Nephron progenitor cell (in vitro differentiated cells): Measurements from ENCODE around the gene DTNB.

Experiments
- DNase-seq: peaks from one replicate; pipeline ENCODE4 v3.0.0; 2021
- H3K27ac Mint-ChIP-seq: 2 replicates; pipeline ENCODE4 v1.8.0; 2021; ENCODE audit warnings: mild to moderate bottlenecking, moderate library complexity, mixed read lengths
- H3K27me3 Mint-ChIP-seq: 2 replicates; pipeline ENCODE4 v1.8.0; 2021; ENCODE audit warnings: mild to moderate bottlenecking, low read depth, mixed read lengths; ENCODE audit not compliant: poor library complexity
- H3K36me3 Mint-ChIP-seq: 2 replicates; pipeline ENCODE4 v1.8.0; 2021; ENCODE audit warnings: low read depth, mixed read lengths
- H3K4me1 Mint-ChIP-seq: 2 replicates; pipeline ENCODE4 v1.8.0; 2021; ENCODE audit warnings: mixed read lengths
- H3K4me3 Mint-ChIP-seq: 2 replicates; pipeline ENCODE4 v1.8.0; 2021; ENCODE audit warnings: mild to moderate bottlenecking, moderate library complexity, mixed read lengths
- H3K9me3 Mint-ChIP-seq: 2 replicates; pipeline ENCODE4 v1.8.0; 2021; ENCODE audit warnings: mild to moderate bottlenecking, moderate library complexity, mixed read lengths
- TF ChIP-seq, protein P1 (sequence below): fragments of 200-600 bp; sonication (generic); IDR thresholded peaks from 2 replicates; pipeline ENCODE4 v1.5.0; 2021; ENCODE audit warnings: antibody characterized with exemption

Gene DTNB

DNA sequence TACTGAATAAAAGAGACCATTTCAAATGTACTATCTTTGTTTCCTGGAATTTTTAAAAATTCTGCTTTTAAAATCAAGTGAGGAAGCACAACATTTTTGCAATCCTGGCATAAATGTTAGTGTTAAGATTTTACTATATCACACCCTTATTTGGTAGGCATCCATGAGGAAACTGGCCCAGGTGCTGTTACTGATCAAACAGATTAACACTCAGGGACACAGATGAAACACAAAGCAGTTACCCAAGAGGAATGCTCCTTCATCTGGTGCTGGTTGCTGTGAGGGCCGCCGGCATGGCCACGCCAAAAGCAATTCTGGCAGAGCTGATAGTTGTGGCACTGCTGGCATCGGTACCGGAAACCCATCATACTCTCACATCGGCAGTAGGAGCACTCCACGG, 96.8 kb downstream of the DTNB start:
- TF ChIP-seq, protein P1, sequence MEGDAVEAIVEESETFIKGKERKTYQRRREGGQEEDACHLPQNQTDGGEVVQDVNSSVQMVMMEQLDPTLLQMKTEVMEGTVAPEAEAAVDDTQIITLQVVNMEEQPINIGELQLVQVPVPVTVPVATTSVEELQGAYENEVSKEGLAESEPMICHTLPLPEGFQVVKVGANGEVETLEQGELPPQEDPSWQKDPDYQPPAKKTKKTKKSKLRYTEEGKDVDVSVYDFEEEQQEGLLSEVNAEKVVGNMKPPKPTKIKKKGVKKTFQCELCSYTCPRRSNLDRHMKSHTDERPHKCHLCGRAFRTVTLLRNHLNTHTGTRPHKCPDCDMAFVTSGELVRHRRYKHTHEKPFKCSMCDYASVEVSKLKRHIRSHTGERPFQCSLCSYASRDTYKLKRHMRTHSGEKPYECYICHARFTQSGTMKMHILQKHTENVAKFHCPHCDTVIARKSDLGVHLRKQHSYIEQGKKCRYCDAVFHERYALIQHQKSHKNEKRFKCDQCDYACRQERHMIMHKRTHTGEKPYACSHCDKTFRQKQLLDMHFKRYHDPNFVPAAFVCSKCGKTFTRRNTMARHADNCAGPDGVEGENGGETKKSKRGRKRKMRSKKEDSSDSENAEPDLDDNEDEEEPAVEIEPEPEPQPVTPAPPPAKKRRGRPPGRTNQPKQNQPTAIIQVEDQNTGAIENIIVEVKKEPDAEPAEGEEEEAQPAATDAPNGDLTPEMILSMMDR = no peak
- Mint-ChIP-seq H3K4me1 (no peaks in the 10 kb centered on the region), H3K4me3 (no peak overlapping the region), H3K27ac (peak overlapping the region; percentile 56), H3K9me3 (no peaks in the 10 kb centered on the region), H3K27me3 (no peaks in the 10 kb centered on the region), H3K36me3 (peaks cover 32% of the 10 kb centered on the region)
- DNase-seq = no peak

DNA sequence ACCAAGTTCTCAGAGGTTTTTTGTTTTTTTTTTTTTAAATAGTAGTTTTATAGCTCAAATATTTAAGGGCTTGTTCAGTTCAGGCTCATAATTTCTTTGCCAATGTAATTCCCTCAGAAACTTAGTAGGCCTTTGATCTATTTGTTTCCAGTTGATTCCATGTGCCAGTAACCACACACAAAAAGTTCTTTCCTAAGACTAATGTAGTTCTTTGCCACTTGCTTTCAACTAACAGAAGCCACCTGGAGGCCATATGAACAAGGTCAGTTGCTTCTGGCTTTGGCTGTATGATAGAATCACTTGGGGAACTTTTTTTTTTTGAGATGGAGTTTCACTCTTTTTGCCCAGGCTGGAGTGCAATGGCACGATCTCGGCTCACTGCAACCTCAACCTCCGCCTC, 100.7 kb downstream of the DTNB start:
- Mint-ChIP-seq H3K4me3 (no peak overlapping the region), H3K27ac (no peak overlapping the region), H3K4me1 (peaks cover 11% of the 10 kb centered on the region), H3K36me3 (peaks cover 38% of the 10 kb centered on the region), H3K27me3 (peaks cover 3% of the 10 kb centered on the region), H3K9me3 (no peaks in the 10 kb centered on the region)
- TF ChIP-seq, protein P1 = no peak
- no peak for DNase-seq

DNA sequence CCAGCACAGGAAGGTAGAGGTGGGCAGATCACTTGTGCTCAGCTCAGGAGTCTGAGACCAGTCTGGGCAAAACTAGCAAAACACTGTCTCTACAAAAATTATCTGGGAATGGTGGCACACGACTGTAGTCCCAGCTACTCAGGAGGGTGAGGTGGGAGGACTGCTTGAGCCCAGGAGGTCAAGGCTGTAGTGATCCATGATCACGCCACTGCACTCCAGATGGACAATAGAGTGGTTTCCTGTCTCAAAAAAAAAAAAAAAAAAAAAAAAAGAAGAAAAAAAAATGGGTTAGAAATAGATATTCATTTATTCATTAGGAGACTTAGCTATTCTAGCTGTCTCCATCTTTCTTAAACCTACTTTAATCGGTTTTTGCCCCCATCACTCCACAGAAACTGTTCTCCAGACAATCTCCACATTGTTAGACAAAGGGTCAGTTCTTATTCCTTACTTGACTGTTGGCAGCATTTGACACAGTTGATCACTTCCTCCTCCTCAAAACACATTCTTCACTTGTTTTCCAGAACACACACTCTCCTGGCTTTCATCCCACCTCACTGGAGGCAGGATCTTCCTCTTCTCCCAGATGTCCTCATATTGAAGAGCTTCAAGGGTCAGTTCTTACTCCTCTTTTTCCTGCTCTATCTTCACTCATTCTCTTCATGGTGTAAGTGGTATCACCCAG, 103.1 kb downstream of the DTNB start:
- Mint-ChIP-seq H3K27ac (no peak overlapping the region), H3K4me1 (peaks cover 24% of the 10 kb centered on the region), H3K9me3 (no peaks in the 10 kb centered on the region), H3K36me3 (peaks cover 24% of the 10 kb centered on the region), H3K4me3 (no peak overlapping the region), H3K27me3 (peaks cover 3% of the 10 kb centered on the region)
- DNase-seq = no peak
- TF ChIP-seq, protein P1 = no peak

DNA sequence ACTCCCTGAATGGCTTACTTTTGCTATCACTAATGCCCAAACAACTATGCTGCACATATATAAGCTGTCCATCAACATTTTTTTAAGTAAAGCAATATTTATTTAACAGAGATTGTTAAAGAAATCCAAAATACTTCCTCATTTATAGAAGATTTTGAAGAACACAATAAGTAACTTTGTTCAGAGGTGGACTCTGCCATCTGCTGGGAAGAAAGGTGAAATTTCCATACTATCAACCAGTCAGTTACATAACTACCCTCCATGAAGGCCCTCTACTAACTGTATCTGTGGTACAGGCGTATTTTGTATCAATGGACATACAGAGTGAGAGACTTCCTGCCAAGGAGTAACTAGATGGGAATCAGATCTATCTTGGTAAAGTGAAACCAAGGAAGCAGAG, 106.0 kb downstream of the DTNB start:
- Mint-ChIP-seq H3K4me1 (peaks cover 24% of the 10 kb centered on the region), H3K27me3 (peaks cover 3% of the 10 kb centered on the region), H3K36me3 (peaks cover 20% of the 10 kb centered on the region), H3K9me3 (peaks cover 4% of the 10 kb centered on the region), H3K27ac (no peak overlapping the region), H3K4me3 (no peak overlapping the region)
- DNase-seq = no peak
- TF ChIP-seq, protein P1 = no peak

DNA sequence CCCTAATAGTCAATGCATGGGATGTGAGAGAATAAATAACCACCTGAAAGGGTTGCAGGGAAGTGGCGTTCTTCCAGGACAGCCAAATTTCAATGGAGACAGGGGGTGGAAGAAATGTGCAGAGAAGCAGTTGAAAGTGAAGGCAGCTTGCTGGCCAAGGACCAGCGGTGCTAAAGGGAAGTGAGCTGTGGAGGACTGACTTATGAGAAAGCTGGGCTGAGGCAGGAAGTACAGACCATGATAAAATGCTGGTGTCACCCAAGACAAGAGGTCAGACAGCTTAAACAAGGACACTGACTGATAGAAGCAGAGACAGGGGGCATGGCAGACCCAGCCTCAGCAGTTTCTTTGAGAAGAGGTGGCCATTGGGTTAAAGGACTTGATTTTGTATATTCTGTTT, 106.7 kb downstream of the DTNB start:
- DNase-seq = no peak
- H3K4me1 Mint-ChIP-seq = peaks cover 30% of the 10 kb centered on the region
- peaks cover 4% of the 10 kb centered on the region for H3K9me3 Mint-ChIP-seq
- H3K27ac Mint-ChIP-seq = peak overlapping the region; percentile 95
- H3K4me3 Mint-ChIP-seq = no peak overlapping the region
- peaks cover 3% of the 10 kb centered on the region for H3K27me3 Mint-ChIP-seq
- peaks cover 20% of the 10 kb centered on the region for H3K36me3 Mint-ChIP-seq
- TF ChIP-seq, protein P1 = no peak

DNA sequence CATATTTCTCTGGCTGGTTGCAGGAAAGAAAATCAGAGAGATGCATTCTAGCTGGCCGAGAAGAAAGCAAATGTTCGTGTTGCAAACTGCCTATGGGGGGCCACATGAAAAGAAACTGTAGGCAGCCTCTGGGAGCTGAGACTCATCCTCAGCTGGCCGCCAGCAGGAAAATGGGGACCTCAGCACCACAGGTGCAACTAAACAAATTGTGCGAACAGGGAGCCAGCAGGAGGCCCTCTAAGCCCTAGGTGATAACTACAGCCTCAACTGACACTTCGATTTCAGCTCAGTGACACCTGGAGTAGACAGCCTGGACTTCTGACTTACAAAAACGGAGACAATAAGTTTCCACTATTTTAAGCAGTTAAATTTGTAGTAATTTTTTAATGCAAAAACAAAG, 107.3 kb downstream of the DTNB start:
- Mint-ChIP-seq H3K27ac (no peak overlapping the region), H3K36me3 (peaks cover 20% of the 10 kb centered on the region), H3K9me3 (peaks cover 4% of the 10 kb centered on the region), H3K4me1 (peaks cover 29% of the 10 kb centered on the region), H3K4me3 (no peak overlapping the region), H3K27me3 (peaks cover 3% of the 10 kb centered on the region)
- TF ChIP-seq, protein P1 = no peak
- no peak for DNase-seq
